IMR-90 (cell line): ENCODE measurements around the gene FBRS.

Experiments
- CEBPB ChIP-seq: IDR thresholded peaks from 2 replicates; pipeline ENCODE4 v1.6.1; 2012; ENCODE audit warnings: low read depth, low read length, improper control_type of control experiment
- CTCF ChIP-seq: conservative IDR thresholded peaks from 2 replicates; pipeline ENCODE4 v1.5.1; 2012; ENCODE audit warnings: mild to moderate bottlenecking, low read depth, low read length, improper control_type of control experiment
- POLR2A ChIP-seq: IDR thresholded peaks from 2 replicates; pipeline ENCODE4 v1.6.1; 2012; ENCODE audit warnings: mild to moderate bottlenecking, low read depth, low read length

GRCh38 chr16:30700971-30701370 lies 42.7 kb downstream of the FBRS start:
- no peak for TF ChIP-seq CTCF
- TF ChIP-seq POLR2A, result no peak
- no peak for TF ChIP-seq CEBPB
